AG08395 (cell line): ENCODE data around the gene SLFNL1.

Source experiments
- DNase-seq: peaks from one replicate; pipeline ENCODE4 v3.0.0; 2012; ENCODE audit warnings: mixed read lengths, low spot score

Gene SLFNL1

DNA sequence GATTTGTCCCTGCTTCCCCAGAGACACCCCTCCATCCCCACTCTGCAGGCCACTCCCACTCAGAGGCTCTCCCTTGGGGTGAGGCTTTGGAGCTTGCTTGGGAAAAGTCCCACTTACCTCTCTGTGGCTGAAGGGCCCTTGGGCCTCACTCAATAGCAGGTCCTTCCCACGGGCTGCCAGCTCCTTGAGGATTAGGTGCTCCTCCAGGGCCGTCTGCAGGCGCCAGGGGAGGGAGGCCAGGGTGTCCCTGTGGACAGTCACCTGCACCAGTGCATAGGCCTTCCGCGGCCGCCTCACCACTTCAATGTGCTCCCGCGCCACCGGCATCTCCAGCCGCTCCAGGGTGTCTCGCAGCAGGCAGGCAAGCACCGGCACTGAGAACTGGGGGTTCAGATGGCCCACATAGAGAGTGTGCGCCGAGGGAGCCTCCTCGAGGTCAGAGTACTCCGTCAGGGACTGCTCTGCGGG is 1.4 kb downstream of the SLFNL1 start:
- DNase-seq = no peak

DNA sequence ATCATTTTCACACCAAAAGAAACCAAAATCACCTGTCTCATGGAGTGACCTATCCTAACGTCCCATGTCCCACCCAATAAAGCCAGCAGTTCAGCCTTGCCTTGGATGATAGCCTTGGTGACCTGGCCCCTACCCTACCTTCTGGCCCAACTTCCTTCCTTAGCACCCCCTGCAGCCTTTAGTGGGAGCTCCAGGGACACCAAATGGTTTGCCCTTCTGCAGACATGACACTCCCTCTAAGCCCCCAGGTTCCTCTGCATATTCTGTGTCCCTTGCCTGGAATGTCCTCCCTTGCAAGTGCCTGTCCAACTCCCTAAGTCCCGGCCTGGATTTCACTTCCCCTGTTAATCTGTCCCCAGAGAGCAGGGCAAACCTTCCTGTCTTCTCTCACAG is 2.2 kb downstream of the SLFNL1 start:
- no peak for DNase-seq

DNA sequence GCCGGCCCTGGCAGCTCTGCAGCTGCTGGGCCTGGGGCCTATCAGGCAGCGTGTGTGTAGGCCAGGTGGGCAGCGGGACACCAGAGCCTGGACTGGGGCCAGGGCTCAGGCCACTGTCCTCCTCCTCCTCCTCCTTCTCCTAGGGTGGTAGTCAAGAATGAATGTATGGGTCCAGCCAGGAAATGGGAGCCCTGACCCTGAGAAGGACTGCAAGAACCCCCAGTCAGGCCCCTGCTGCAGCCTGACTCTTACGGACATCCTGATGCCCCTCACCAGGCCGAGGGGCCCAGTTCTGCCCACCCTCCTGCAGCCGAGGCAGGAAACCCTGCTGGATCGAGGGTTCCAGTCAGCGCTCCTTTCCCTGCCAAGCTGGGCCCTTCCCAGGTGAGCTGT is 3.5 kb downstream of the SLFNL1 start:
- DNase-seq = no peak

DNA sequence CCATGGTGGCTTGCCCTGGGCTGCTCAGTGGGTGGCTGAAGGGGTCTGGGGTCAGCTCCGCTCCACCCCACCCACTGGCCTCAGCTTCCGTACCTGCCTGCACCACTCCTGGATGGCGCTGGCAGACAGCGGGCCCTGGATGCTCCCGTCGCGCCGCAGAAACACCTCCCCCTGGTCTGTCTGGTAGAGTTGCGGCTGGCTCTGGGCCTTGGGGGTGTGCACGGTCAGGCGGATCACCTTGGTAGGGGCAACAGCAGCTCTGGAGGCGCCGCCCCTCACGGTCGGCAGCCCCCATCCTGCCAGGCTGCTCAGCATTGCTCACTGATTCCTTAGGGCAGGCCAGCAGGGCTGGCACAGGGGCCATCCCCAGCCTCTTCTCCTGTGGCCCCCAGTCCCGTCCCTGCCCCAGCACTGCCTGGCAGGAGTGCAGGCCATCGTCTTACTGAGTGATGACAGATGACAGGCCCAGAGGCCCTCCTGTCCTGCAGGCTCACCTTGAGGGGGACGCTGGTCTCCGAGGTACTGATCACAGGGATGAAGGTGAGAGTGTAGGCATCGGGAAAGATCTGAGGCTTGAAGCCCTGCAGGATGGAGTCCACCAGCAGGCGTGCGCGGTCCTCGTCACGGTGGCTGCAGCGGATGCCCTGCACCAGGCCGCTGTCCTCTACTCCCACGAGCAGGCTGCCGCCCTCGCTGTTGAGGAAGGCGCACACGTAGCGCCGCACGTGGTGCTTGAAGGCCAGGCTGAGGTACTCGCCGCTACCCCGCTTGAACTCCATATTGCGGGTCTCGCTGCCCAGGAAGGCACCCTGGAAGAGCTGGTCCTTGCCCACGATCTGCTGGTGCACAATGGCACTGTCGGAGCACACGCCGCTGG is 4.1 kb downstream of the SLFNL1 start:
- DNase-seq = no peak

DNA sequence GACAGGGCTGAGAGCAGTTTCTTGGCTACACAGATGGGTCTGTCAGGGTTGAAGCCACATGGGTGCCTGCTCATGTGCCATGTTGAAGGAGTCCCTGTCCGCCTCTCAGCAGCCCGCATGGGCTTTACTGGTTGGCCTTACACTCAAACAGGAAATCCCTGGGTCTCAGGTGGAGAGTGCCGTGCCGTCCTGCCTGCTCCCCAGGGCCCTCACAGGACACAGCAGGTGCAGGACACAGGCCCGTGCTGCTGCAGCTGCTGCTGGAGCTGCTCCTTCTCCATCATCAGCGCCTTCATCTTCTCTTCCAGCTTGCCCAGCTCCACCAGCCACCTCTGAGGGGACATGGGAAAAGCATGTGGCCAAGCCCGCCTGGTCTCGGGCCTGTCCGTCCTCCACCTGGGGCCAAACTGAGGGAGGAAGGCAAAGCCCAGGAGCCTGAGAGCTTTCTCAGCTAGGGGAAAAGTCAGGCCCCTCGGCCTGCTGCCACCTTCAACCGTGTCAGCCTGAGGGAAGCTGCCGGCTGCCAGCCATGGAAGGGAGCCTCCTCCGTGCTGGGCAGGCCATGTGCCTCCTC is 5.5 kb downstream of the SLFNL1 start:
- DNase-seq = no peak

DNA sequence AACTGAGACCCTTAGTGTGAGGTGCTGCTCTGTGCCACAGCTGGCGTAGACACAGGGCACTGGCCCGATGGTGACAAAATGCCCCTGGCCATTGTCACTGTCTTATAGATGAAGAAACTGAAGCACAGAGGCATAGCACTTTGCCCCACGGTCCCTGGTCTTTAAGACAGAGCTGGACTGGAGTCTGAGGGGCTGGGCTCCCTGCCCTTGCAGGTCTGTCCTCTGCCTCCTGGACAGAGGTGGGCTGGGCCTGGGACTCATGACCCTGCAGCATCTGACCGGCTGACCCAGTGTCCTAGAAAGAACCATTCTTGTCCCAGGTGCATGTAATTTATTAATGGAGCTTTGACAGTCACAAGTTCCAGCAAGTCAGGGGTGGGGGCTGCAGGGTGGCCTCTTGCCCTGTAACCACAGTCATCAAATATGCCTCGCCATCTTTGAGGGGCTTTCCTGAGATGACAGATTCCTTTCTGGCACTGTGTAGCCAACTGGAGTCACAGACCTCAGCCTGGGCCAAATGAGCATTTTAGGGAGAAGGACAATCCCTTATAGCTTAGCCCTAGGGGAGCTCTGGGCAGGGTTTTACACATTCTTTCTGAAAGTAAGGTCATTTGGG is 6.1 kb downstream of the SLFNL1 start:
- DNase-seq = no peak

DNA sequence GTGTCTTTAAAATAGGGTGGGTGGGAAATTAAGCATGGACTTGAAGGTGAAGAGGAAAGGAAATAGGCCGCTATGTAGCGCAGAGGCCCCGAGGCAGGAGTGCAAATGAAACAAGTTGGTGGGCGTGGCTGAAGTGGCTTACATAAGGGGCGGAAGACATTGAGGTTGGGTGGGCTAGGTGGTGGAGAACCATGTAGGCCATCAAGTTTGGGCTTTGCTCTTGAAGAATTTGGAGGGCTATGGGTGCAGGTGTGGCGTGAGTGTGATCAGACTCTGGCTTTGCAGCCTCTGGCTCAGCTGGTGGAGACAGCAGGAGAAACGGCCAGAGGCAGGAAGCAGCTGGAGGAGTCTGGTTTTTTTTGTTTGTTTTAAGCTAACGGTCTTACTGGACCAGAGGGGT is 6.7 kb downstream of the SLFNL1 start:
- no peak for DNase-seq

DNA sequence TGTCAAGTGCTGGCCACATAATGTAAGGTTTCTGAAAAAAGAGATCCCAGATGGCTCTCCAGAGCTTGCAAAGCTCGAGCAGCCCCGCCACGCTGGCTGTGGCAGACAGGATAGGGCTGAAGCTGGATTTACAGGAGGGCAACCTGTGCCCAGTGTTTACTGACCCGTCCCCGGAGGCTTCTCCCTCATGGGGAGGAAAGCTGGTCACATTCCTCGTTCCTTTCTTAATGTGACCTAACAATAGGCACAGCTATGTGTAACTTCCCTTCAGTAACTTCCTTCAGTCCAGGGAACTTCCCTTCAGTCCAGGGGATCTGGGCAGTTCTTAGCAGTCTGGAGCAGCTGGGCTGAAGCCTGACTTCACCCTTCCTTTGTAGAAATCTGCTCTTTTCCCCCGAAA is 7.7 kb downstream of the SLFNL1 start:
- DNase-seq = no peak

DNA sequence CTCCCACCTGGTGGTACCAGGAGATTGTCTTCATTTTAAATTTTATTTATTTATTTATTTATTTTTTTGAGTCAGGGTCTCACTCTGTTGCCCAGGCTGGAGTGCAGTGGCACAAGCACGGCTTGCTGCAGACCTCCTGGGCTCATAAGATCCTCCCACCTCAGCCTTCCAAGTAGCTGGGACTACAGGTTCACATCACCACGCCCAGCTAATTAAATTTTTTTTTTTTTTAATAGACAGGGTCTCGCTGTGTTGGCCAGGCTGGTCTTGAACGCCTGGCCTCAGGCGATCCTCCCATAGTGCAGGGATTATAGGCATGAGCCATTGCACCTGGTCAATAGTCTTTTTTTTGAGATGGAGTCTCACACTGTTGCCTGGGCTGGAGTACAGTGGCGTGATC is 8.5 kb downstream of the SLFNL1 start:
- no peak for DNase-seq

DNA sequence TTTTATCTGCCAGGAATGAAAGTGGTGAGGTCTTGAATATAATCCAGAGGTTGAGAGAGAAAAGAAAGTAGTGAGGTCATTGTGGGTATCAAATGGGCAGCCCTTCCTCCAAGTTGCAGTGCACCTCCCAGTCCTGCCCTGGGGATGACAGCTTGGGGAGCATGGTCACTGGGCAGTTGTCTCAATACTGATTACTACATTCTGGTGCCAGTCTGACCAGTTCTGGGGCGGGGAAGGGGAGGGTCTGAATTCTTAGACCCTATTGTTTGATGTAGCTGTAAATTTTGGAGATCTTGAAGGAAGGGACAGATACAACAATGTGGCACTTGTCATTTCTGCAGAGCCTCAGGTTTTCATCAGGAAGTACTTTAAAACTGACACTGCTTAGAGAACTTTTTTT is 11.2 kb downstream of the SLFNL1 start:
- DNase-seq = no peak

DNA sequence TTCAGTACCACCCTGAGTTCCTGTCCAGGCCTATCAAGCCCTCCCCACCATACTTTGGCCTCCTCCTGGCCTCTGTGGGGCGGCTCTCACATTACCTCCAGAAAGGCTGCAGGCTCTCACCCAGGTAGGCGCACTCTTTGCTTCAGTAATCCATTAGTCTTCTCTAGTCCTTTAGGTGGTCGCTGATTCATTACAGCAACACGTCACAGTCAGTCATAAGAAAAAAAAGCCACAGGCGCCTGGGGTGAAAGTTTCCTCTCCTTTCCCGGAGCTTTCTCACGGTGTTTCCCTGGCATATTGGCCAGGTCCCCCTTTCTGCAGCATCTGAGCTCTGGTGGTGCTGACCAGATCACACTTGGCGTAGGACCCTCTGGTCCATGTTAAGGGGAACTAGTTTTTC is 12.1 kb downstream of the SLFNL1 start:
- no peak for DNase-seq

DNA sequence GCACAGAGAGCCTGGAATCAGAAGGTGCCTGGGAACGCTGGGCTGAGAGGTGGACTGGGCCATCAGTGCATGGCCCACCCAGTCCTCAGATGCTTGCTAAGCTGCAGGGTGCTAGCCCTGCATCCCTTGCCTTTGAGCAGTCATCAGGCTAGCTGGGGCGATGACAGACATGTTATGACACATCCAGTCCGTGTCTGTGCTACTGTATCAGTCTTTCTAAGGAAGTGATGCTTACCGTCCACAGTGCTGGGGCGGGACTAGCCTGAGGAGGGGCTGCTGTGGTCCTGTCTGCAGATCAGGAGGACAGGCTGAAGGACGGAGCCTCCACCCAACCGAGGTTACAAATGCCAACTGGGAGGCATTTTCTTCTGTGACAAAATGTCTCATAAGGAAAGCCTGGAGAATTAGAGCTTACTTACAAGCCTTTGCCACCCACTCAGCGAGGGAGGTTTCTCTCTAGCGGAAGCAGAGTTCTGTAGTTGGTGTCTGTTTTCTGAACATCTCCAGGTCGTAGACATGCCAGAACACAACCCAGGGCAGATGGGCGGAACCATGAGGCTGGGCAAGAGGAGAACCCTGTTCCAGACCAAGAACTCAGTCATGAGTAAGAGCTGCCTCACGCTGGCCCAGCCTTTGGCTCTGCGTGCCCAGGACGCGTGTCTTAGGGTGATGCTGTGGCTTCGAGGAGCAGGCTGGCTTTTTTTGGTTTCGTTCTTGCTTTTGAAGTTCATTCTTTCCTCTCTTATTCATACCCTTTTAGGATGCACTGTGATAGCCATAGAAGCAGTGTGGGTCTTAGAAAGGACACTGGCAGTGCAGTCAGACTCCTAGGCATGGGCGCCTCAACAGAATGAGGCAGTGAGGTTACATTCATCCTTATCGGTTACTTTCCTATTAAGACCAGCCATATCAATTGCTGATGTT is 14.3 kb downstream of the SLFNL1 start:
- peak; percentile 26 for DNase-seq

DNA sequence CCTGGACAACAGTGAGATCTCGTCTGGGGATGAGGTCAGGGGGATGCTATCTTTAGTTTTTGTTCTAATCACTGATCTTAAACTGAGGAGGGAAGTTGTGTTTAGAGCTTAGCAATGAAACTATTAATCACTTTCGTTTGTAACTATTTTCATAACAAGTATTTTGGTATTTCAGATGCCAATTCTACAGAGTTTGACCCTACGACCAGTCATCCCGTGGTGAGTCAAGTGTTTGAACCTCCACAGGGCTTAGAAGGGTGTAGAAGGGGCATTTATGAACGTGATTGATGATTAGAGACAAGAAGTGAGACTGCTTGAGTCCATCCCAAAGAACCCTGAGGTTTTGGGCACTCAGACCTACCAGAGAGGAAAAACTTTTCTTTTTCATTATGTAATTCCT is 15.6 kb downstream of the SLFNL1 start:
- no peak for DNase-seq

DNA sequence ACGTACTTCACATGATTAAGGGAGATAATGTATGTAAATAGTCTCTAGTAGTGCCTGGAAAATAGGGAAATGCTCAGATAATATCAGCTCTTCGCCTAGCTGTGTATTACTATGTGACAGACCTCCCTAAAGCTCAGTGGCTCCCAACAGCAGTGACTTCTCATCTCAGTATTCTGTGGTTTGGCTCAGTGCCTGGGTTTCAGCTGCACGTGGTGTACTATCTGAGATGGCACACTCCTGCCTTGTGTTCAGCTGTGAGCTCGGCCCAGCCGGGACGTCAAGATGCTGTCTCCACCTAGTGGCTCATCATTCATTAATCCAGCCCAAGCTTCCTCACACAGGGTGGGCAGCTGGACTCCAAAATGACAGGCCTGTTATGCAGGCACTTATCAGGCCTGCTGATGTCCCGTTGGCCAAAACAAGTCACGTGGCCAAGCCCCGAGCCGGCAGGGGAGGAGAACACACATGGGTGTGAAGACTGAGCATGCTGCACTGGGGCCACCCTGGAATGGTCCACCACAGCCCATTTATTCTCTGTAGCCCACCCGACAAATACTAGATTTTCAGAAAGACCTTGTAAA is 17.8 kb downstream of the SLFNL1 start:
- peak; percentile 99 for DNase-seq

DNA sequence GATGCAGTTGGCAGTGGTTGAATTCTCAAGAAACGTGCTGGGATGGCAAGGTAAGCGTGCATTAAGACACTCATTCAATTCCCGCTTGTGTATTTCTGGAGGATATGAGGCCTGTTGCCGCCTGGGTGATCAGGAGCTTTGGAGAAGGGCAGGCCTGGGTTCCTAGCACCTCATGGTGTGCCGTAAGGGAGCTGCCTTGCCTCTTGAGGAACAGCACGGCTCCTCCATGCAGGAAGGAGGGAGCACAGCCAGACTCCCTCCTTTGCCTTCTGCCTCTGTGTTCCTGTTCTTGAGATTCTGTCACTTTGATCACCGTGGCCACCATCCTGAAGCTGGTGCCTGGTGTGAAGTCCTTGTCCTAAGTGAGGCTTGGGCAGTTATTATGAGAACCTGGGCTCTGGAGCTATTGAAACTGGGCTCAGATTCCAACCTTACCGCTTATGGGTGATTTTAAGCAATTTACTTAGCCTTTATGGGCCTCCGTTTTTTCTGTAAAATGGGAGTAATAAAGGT is 18.3 kb downstream of the SLFNL1 start:
- no peak for DNase-seq

DNA sequence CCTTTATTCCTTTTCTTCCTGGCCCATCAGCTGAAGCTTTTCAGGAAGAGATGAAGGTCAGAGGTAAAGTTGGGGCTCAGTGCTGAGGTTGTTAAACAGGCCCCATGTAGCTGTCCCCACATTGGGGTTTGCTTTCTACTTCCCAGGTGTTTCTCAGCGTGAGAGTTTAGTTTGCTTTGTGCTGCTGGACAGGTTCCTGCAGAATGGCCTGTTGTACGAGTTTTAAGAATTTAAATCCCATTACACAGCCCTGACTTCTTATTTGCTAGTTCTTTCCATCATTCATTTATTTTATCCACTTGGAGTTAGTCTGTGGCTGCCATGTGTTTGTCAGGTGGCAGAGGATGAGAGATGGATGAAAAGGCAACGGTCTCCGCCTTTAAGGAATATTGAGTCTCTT is 22.9 kb downstream of the SLFNL1 start:
- no peak for DNase-seq

DNA sequence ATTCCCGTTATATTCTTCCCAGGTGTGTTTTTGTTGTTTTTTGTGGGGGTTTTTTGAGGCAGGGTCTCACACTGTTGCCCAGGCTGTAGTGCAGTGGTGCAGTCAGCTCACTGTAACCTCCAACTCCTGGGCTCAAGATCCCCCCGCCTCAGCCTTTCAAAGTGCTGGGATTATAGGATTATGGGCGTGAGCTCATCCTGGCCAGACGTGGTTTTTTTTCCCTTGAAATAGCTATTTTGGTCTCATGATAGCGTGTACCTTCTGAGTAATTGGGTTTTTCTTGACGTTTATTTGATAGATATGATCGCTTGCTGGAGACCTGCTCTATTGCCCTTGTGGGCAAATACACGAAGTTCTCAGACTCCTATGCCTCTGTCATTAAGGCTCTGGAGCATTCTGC is 24.4 kb downstream of the SLFNL1 start:
- DNase-seq = no peak

DNA sequence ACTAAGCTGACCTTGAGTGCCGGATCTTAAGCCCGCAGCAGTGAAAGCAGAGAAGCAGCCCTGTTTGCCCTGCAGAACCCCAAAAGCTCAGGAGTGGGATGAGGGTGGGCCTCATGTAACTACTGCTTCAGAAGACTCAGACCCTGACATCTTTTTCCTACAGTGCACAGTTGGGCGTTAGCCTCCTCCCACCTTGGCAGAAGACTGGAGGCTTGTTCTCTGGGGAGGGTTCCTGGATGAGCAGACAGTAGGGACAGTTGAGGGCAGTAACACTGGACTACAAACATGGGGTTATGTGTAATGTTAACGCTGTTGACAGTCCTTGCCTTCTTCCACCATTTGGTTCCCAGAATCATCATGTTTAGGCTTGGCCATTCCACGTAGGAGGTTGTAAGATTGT is 32.5 kb downstream of the SLFNL1 start:
- DNase-seq = no peak

DNA sequence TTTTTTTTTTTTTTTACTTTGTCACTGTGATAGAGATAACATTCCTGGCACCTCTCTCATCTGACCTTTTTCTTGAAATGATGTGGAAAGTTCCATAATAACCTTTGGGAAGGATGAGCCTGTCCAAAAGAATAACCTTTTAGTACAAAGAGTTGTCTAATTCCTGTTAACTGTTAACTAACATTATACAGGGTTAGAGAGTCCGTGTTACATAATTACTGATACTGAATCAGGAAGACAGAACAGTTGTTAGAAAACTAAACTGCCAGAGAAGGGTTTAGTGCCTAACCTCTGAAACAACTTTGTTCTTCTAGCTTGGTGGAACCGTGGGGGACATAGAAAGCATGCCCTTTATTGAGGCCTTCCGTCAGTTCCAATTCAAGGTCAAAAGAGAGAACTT is 33.2 kb downstream of the SLFNL1 start:
- no peak for DNase-seq

DNA sequence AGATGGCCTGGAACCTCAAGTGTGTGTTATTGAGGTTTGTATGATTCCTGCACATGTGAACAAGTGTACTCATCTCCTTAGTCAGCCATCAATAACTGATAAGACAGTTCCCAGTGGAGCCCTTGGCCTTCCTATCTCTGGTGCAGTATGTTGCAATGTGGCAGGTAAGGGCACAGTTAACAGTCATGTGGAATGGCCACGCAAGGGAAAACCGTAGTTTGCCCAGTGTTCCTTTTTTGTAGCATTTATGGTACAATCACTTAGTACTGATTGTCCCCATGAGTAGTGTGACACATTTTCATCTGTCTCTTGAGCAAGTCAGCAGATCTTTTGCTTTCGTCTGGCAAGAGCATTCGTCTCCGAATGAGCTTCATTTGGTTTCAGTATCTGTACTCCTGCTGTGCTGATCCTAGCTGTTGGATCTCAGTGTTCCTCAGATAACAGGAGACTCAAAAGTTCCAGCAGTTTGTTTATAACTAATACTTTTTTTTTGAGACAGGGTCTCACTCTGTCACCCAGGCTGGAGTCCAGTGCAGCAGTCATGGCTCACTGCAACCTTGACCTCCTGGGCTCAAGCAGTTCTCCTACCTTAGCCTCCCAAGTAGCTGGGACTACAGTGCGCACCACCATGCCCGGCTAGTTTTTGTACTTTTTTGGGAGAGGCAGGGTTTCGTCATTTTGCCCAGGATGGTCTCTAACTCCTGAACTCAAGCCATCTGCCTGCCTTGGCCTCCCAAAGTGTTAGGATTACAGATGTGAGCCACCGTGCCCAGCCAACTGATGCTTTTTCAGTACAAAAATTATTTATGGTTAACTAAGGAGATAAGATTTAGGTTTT is 33.9 kb downstream of the SLFNL1 start:
- no peak for DNase-seq

DNA sequence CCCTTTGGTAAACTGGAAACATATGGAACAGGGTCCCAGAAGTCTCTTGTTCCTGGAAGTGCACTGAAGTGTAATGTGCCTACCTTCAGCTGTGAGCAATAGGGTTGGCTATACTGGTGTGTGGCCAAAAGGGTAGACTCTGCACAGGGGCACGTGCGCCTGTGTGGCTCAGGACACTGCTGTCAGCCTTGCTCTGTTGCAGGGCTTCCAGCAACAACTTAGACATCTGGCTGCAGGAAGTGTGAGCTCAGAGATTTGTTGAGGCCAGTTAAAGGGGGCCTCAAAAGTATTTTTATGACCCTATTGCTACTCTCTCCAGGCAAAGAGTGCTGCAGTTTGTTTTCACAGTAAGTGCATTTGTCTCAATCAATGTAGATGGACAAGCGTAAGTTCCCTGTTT is 34.6 kb downstream of the SLFNL1 start:
- DNase-seq = no peak
